IMR-90 (cell line): ENCODE data around the gene NAPEPLD.
A peak's percentile ranks its signal among the peaks of the same experiment; 100 is the strongest.

ENCODE experiments used
- CEBPB ChIP-seq: IDR thresholded peaks from 2 replicates; pipeline ENCODE4 v1.6.1; 2012; ENCODE audit warnings: low read depth, low read length, improper control_type of control experiment
- MXI1 ChIP-seq: IDR thresholded peaks from 2 replicates; pipeline ENCODE4 v1.6.1; 2012; ENCODE audit warnings: low read depth, mild to moderate bottlenecking, low read length, moderate library complexity, borderline replicate concordance
- POLR2A ChIP-seq: IDR thresholded peaks from 2 replicates; pipeline ENCODE4 v1.6.1; 2012; ENCODE audit warnings: mild to moderate bottlenecking, low read depth, low read length
- RCOR1 ChIP-seq: IDR thresholded peaks from 2 replicates; pipeline ENCODE4 v1.6.1; 2012; ENCODE audit warnings: mild to moderate bottlenecking, low read length, improper control_type of control experiment; ENCODE audit not compliant: insufficient replicate concordance
- RFX5 ChIP-seq: IDR thresholded peaks from 2 replicates; pipeline ENCODE4 v1.8.0; 2012; ENCODE audit warnings: low read depth, mild to moderate bottlenecking, low read length, moderate library complexity
- SMC3 ChIP-seq: fragments of 150-350 bp; IDR thresholded peaks from 2 replicates; pipeline ENCODE4 v1.6.1; 2016; ENCODE audit warnings: low read depth, mild to moderate bottlenecking, antibody characterized with exemption, low read length, moderate library complexity
- TF ChIP-seq, protein P1 (sequence below): conservative IDR thresholded peaks from 2 replicates; pipeline ENCODE4 v1.5.1; 2012; ENCODE audit warnings: mild to moderate bottlenecking, low read depth, low read length, improper control_type of control experiment
- TF ChIP-seq, protein P2 (sequence below): fragments of 150-350 bp; IDR thresholded peaks from 2 replicates; pipeline ENCODE4 v1.6.1; 2017; ENCODE audit warnings: mild to moderate bottlenecking, antibody characterized with exemption, low read length, low read depth

GRCh38 chr7:103094102-103094501 lies 54.8 kb downstream of the NAPEPLD start:
- TF ChIP-seq CEBPB, result no peak
- TF ChIP-seq, protein P1, sequence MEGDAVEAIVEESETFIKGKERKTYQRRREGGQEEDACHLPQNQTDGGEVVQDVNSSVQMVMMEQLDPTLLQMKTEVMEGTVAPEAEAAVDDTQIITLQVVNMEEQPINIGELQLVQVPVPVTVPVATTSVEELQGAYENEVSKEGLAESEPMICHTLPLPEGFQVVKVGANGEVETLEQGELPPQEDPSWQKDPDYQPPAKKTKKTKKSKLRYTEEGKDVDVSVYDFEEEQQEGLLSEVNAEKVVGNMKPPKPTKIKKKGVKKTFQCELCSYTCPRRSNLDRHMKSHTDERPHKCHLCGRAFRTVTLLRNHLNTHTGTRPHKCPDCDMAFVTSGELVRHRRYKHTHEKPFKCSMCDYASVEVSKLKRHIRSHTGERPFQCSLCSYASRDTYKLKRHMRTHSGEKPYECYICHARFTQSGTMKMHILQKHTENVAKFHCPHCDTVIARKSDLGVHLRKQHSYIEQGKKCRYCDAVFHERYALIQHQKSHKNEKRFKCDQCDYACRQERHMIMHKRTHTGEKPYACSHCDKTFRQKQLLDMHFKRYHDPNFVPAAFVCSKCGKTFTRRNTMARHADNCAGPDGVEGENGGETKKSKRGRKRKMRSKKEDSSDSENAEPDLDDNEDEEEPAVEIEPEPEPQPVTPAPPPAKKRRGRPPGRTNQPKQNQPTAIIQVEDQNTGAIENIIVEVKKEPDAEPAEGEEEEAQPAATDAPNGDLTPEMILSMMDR, result peak; percentile 22; the same call in 1 of the 2 replicates
- no peak for TF ChIP-seq RCOR1
- TF ChIP-seq RFX5, result no peak
- no peak for TF ChIP-seq POLR2A
- TF ChIP-seq MXI1, result no peak
- no peak for TF ChIP-seq SMC3
- TF ChIP-seq, protein P2, sequence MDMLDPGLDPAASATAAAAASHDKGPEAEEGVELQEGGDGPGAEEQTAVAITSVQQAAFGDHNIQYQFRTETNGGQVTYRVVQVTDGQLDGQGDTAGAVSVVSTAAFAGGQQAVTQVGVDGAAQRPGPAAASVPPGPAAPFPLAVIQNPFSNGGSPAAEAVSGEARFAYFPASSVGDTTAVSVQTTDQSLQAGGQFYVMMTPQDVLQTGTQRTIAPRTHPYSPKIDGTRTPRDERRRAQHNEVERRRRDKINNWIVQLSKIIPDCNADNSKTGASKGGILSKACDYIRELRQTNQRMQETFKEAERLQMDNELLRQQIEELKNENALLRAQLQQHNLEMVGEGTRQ, result no peak
